B cell (primary cell): Measurements from ENCODE around the gene CNTNAP2. TPM values are rescaled to one million over a fixed set of nuclear protein-coding genes. Genes with fewer than 3 reads are reported as not detected.

Experiments used
- ATAC-seq: fragments of 200-7000 bp; cut with Tn5 transposase; one replicate; pipeline ENCODE4 v1.10.0; 2021; ENCODE audit warnings: low read depth, mild to moderate bottlenecking, moderate number of reproducible peaks, moderate library complexity
- CTCF ChIA-PET: fragments of 350-600 bp; sonication (Branson Sonifier 250); formaldehyde crosslinking; loops from one replicate; lab custom pipeline; 2021; ENCODE audit warnings: antibody characterized with exemption, inconsistent platforms; lab: Charles Lee
- POLR2A ChIA-PET: fragments of 350-600 bp; sonication (Branson Sonifier 250); formaldehyde crosslinking; loops from one replicate; lab custom pipeline; 2021; ENCODE audit warnings: antibody characterized with exemption; lab: Charles Lee
- DNase-seq: peaks from one replicate; pipeline ENCODE4 v3.0.0; 2013
- H2AFZ ChIP-seq: 2 replicates; pipeline ENCODE4 v1.6.1; 2012; ENCODE audit warnings: mild to moderate bottlenecking, low read depth, low read length; ENCODE audit not compliant: insufficient read depth, poor library complexity, severe bottlenecking
- H3K27ac ChIP-seq, 2 donors: 1 replicate in 1 of 2; 2 replicates in 1 of 2; pipeline ENCODE4 v1.5.1; 2012 to 2013; ENCODE audit warnings: low read length in 2 of 2, mild to moderate bottlenecking in 2 of 2, moderate library complexity in 1 of 2
- H3K27me3 ChIP-seq, 4 experiments: fragments of 200-600 bp in 1 of 4; sonication (generic) in 1 of 4; replicated peaks in 1 of 4; 1 replicate in 2 of 4; 2 replicates in 2 of 4; pipeline versions ENCODE4 v1.6.1 to v1.7.0; 2013 to 2016; ENCODE audit warnings: low read length in 3 of 4, mild to moderate bottlenecking in 2 of 4, mixed read lengths in 1 of 4, moderate library complexity in 1 of 4; ENCODE audit not compliant: insufficient read depth in 4 of 4, control insufficient read depth in 3 of 4; ENCODE audit errors: control extremely low read depth in 1 of 4
- H3K36me3 ChIP-seq, 2 experiments: replicated peaks in 1 of 2; 1 replicate in 1 of 2; 2 replicates in 1 of 2; pipeline versions ENCODE4 v1.6.1 to v1.7.1; 2013; ENCODE audit warnings: low read length in 1 of 2; ENCODE audit not compliant: insufficient read depth in 2 of 2, control insufficient read depth in 1 of 2; ENCODE audit errors: control extremely low read depth in 1 of 2, extremely low read depth in 1 of 2
- H3K4me1 ChIP-seq, 2 donors: fragments of 200-600 bp in 1 of 2; sonication (generic) in 1 of 2; 1 replicate in 1 of 2; 2 replicates in 1 of 2; pipeline versions ENCODE4 v1.5.1 to v1.6.1; 2013 to 2017; ENCODE audit warnings: low read length in 2 of 2; ENCODE audit not compliant: control insufficient read depth in 2 of 2, insufficient read depth in 2 of 2
- H3K4me2 ChIP-seq: replicated peaks from 2 replicates; pipeline ENCODE3; 2012; ENCODE audit warnings: mild to moderate bottlenecking, low read depth, low read length; ENCODE audit not compliant: poor library complexity, severe bottlenecking
- H3K4me3 ChIP-seq, 5 experiments: fragments of 200-600 bp in 1 of 5; sonication (generic) in 1 of 5; 1 replicate in 3 of 5; 2 replicates in 2 of 5; pipeline versions ENCODE4 v1.5.1 to v1.7.0; 2011 to 2016; ENCODE audit warnings: low read length in 4 of 5, mild to moderate bottlenecking in 4 of 5, low read depth in 2 of 5, control low read depth in 1 of 5, moderate library complexity in 1 of 5; ENCODE audit not compliant: insufficient read depth in 1 of 5; ENCODE audit errors: control extremely low read depth in 1 of 5, extremely low read depth in 1 of 5
- H3K79me2 ChIP-seq: fragments of 200-600 bp; sonication (generic); one replicate; pipeline ENCODE4 v1.6.0; 2016; ENCODE audit warnings: low read length; ENCODE audit not compliant: control insufficient read depth, insufficient read depth
- H3K9ac ChIP-seq: fragments of 200-600 bp; sonication (generic); 2 replicates; pipeline ENCODE4 v1.6.1; 2017; ENCODE audit warnings: mild to moderate bottlenecking, low read length, moderate library complexity
- H3K9me3 ChIP-seq, 3 donors: one replicate each; pipeline versions ENCODE4 v1.6.1 to v1.7.1; 2013; ENCODE audit warnings: low read length in 2 of 3; ENCODE audit not compliant: control insufficient read depth in 2 of 3, insufficient read depth in 1 of 3; ENCODE audit errors: control extremely low read depth in 1 of 3
- H4K20me1 ChIP-seq: 2 replicates; pipeline ENCODE4 v1.6.0; 2012; ENCODE audit warnings: mild to moderate bottlenecking, low read length; ENCODE audit not compliant: insufficient read depth, control insufficient read depth, poor library complexity, severe bottlenecking
- H3K27ac Mint-ChIP-seq: one replicate; pipeline ENCODE4 v1.8.0; 2021; ENCODE audit warnings: mixed read lengths
- H3K27me3 Mint-ChIP-seq: one replicate; pipeline ENCODE4 v1.8.0; 2021; ENCODE audit warnings: mixed read lengths
- H3K4me1 Mint-ChIP-seq: one replicate; pipeline ENCODE4 v1.8.0; 2021; ENCODE audit warnings: mixed read lengths
- H3K4me3 Mint-ChIP-seq: one replicate; pipeline ENCODE4 v1.8.0; 2021; ENCODE audit warnings: mixed read lengths
- H3K9me3 Mint-ChIP-seq: one replicate; pipeline ENCODE4 v1.8.0; 2022; ENCODE audit warnings: mixed read lengths; ENCODE audit not compliant: insufficient read depth
- EZH2 ChIP-seq: IDR thresholded peaks from 2 replicates; pipeline ENCODE4 v1.6.1; 2012; ENCODE audit warnings: borderline replicate concordance, low read depth, mild to moderate bottlenecking, moderate library complexity, low read length; ENCODE audit not compliant: insufficient read depth, poor library complexity, severe bottlenecking
- WGBS: methylation state at CpG from one replicate; pipeline ENCODE4 v1.1.5; 2013; ENCODE audit warnings: missing lambda C conversion rate; ENCODE audit not compliant: insufficient coverage; 5-methylcytosine and 5-hydroxymethylcytosine counted together
- intact Hi-C: fragments of 100-400 bp; cut with micrococcal nuclease; formaldehyde crosslinking; loops from one replicate; pipeline ENCODE4 v1.10.0; 2022
- polyA plus RNA-seq: library from polyadenylated mRNA; depleted of rRNA; stranded (reverse); fragments of >200 nt; gene quantifications from 2 replicates; pipeline ENCODE4 v1.2.3, GENCODE V29; 2012
- total RNA-seq, 2 donors: library from RNA; stranded (reverse); fragments of 120-200 nt in 1 of 2; gene quantifications; 1 replicate in 1 of 2; 2 replicates in 1 of 2; pipeline versions ENCODE4 v1.2.3 to v1.2.4, GENCODE V29; 2013 to 2022
- TF ChIP-seq, protein P1 (sequence below): fragments of 200-600 bp; IDR thresholded peaks from one replicate; pipeline ENCODE4 v1.8.0; 2022; ENCODE audit warnings: antibody characterized with exemption, mild to moderate bottlenecking

Gene CNTNAP2
- total and polyA plus RNA-seq, 2 donors (not counting 1 experiment from before 2014, with no cell fraction given): 7.4 to 16.6 TPM

DNA sequence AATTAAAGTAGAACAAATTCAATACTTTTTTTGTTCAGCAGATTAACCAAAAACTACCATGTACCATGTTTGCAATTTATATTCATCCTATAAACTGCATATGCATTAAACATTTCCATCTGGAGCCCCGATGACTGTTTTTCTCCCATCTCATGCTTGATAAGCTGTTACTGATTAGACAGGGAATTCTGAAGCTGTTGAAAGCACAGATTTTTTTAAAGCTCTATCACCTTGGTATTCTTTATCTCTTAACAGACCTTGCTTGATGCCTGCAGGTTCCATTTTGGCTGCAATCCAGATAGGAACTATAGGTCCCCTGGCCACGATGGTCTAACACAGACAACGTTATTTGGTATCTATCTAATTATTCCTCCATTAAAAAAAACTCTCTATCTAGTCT, 961.7 kb downstream of the CNTNAP2 start:
- no peaks in the 10 kb centered on the region for H3K27me3 Mint-ChIP-seq
- H3K9me3 Mint-ChIP-seq: peaks cover 1% of the 10 kb centered on the region
- ChIA-PET POLR2A (no interaction called here), CTCF (no interaction called here)
- H3K4me2 ChIP-seq: no peak overlapping the region
- no peaks in the 10 kb centered on the region for H3K79me2 ChIP-seq
- H4K20me1 ChIP-seq: no peaks in the 10 kb centered on the region
- DNase-seq: no peak
- H2AFZ ChIP-seq: no peak overlapping the region
- no peak overlapping the region for H3K4me3 ChIP-seq
- H3K27me3 ChIP-seq: no peaks in the 10 kb centered on the region
- no peaks in the 10 kb centered on the region for H3K4me1 Mint-ChIP-seq
- H3K4me3 Mint-ChIP-seq: no peak overlapping the region
- peaks cover 0 to 3% (median 0%) of the 10 kb centered on the region in 3 donors for H3K9me3 ChIP-seq
- WGBS: no CpG with 5 or more reads among the region's 3 CpGs
- intact Hi-C loops: no loop called here
- H3K36me3 ChIP-seq: no peaks in the 10 kb centered on the region
- no peak for TF ChIP-seq EZH2
- TF ChIP-seq, protein P1, sequence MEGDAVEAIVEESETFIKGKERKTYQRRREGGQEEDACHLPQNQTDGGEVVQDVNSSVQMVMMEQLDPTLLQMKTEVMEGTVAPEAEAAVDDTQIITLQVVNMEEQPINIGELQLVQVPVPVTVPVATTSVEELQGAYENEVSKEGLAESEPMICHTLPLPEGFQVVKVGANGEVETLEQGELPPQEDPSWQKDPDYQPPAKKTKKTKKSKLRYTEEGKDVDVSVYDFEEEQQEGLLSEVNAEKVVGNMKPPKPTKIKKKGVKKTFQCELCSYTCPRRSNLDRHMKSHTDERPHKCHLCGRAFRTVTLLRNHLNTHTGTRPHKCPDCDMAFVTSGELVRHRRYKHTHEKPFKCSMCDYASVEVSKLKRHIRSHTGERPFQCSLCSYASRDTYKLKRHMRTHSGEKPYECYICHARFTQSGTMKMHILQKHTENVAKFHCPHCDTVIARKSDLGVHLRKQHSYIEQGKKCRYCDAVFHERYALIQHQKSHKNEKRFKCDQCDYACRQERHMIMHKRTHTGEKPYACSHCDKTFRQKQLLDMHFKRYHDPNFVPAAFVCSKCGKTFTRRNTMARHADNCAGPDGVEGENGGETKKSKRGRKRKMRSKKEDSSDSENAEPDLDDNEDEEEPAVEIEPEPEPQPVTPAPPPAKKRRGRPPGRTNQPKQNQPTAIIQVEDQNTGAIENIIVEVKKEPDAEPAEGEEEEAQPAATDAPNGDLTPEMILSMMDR: no peak
- H3K27ac Mint-ChIP-seq: no peak overlapping the region
- H3K4me1 ChIP-seq: no peaks in the 10 kb centered on the region
- no peak overlapping the region for H3K27ac ChIP-seq
- no peak overlapping the region for H3K9ac ChIP-seq
- ATAC-seq: no peak

DNA sequence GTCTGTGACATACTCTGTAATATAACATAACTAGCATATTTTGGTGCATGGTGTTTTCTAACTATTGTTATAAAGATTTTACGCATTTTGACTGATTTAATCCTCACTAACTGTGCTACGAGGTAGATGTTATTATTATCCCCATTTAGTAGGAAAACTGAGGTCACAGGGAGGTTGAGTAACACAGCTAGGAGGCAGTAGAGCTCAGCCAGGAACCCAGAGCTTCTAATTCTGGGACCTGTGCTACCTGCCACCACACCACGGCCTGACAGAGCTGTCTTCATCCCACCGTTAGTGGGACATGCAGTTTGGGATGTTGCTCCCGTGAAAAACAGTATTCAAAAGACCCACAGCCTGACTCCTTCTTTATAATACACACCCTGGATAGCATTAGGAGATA, 962.5 kb downstream of the CNTNAP2 start:
- H3K4me1 ChIP-seq: no peaks in the 10 kb centered on the region
- POLR2A ChIA-PET: no interaction called here
- CTCF ChIA-PET: no interaction called here
- ATAC-seq (no peak), DNase-seq (no peak)
- Mint-ChIP-seq H3K9me3 (no peaks in the 10 kb centered on the region), H3K27ac (no peak overlapping the region), H3K4me1 (no peaks in the 10 kb centered on the region), H3K4me3 (no peak overlapping the region), H3K27me3 (no peaks in the 10 kb centered on the region)
- H3K9me3 ChIP-seq: peaks cover 0 to 3% (median 0%) of the 10 kb centered on the region in 3 donors
- no peaks in the 10 kb centered on the region for H3K36me3 ChIP-seq
- intact Hi-C loops: no loop called here
- H3K4me3 ChIP-seq: no peak overlapping the region
- no peak overlapping the region for H3K4me2 ChIP-seq
- no peaks in the 10 kb centered on the region for H4K20me1 ChIP-seq
- H3K79me2 ChIP-seq: no peaks in the 10 kb centered on the region
- 100% methylated on average over 1 of the region's 5 CpGs for WGBS
- no peaks in the 10 kb centered on the region for H3K27me3 ChIP-seq
- no peak overlapping the region for H2AFZ ChIP-seq
- no peak overlapping the region for H3K27ac ChIP-seq
- TF ChIP-seq EZH2: no peak
- TF ChIP-seq, protein P1: no peak
- H3K9ac ChIP-seq: no peak overlapping the region
